GM23338 (cell line): ENCODE data around the gene STAT5B. TPM values are rescaled to one million over a fixed set of nuclear protein-coding genes. Genes with fewer than 3 reads are reported as not detected.

ENCODE experiments used
- ATAC-seq: fragments of 200-7000 bp; cut with Tn5 transposase; 3 replicates; pipeline ENCODE4 v1.9.1; 2020
- DNase-seq: peaks from one replicate; pipeline ENCODE4 v3.0.0-alpha.2; 2015; ENCODE audit warnings: low spot score
- H2AFZ ChIP-seq: fragments of 200-600 bp; sonication (generic); 2 replicates; pipeline ENCODE4 v1.8.0; 2016; ENCODE audit warnings: antibody characterized with exemption, mild to moderate bottlenecking, moderate library complexity
- H3F3A ChIP-seq: fragments of 200-600 bp; sonication (generic); replicated peaks from 2 replicates; pipeline ENCODE4 v1.8.0; 2017; ENCODE audit warnings: antibody characterized with exemption, mixed run types, low read depth
- H3K27ac ChIP-seq: fragments of 200-600 bp; sonication (generic); 2 replicates; pipeline ENCODE4 v1.6.1; 2016; ENCODE audit warnings: low read depth
- H3K27me3 ChIP-seq: fragments of 200-600 bp; sonication (generic); 2 replicates; pipeline ENCODE4 v1.8.0; 2016; ENCODE audit warnings: mild to moderate bottlenecking, mixed run types, moderate library complexity; ENCODE audit not compliant: insufficient read depth
- H3K36me3 ChIP-seq: fragments of 200-600 bp; sonication (generic); 2 replicates; pipeline ENCODE4 v1.8.0; 2016; ENCODE audit warnings: mild to moderate bottlenecking; ENCODE audit not compliant: insufficient read depth
- H3K4me1 ChIP-seq: fragments of 200-600 bp; sonication (generic); 2 replicates; pipeline ENCODE4 v1.8.0; 2016; ENCODE audit warnings: mild to moderate bottlenecking, moderate library complexity; ENCODE audit not compliant: insufficient read depth
- H3K4me2 ChIP-seq: fragments of 200-600 bp; sonication (generic); 2 replicates; pipeline ENCODE4 v1.7.1; 2017; ENCODE audit warnings: mixed run types
- H3K4me3 ChIP-seq: fragments of 200-600 bp; sonication (generic); 2 replicates; pipeline ENCODE4 v1.6.1; 2016; ENCODE audit warnings: mixed run types
- H3K79me2 ChIP-seq: fragments of 200-600 bp; sonication (generic); replicated peaks from 2 replicates; pipeline ENCODE4 v1.8.0; 2017; ENCODE audit warnings: mild to moderate bottlenecking; ENCODE audit not compliant: insufficient read depth
- H3K9me2 ChIP-seq: fragments of 200-600 bp; sonication (generic); 2 replicates; pipeline ENCODE4 v1.8.0; 2017; ENCODE audit not compliant: insufficient read depth
- H4K20me1 ChIP-seq: fragments of 200-600 bp; sonication (generic); replicated peaks from 2 replicates; pipeline ENCODE4 v1.8.0; 2017; ENCODE audit warnings: mild to moderate bottlenecking; ENCODE audit not compliant: insufficient read depth
- H3K27ac Mint-ChIP-seq: 2 replicates; pipeline ENCODE4 v1.8.0; 2020; ENCODE audit warnings: inconsistent platforms, mild to moderate bottlenecking, moderate library complexity, mixed read lengths
- H3K27me3 Mint-ChIP-seq: 3 replicates; pipeline ENCODE4 v1.8.0; 2022; ENCODE audit warnings: low read depth, mild to moderate bottlenecking, moderate library complexity, mixed read lengths, inconsistent platforms; ENCODE audit not compliant: insufficient read depth, poor library complexity
- H3K36me3 Mint-ChIP-seq: 3 replicates; pipeline ENCODE4 v1.8.0; 2021; ENCODE audit warnings: low read depth, mild to moderate bottlenecking, inconsistent platforms, moderate library complexity, mixed read lengths
- H3K4me1 Mint-ChIP-seq: 3 replicates; pipeline ENCODE4 v1.8.0; 2020; ENCODE audit warnings: mild to moderate bottlenecking, inconsistent platforms, mixed read lengths
- H3K4me3 Mint-ChIP-seq: 3 replicates; pipeline ENCODE4 v1.8.0; 2021; ENCODE audit warnings: moderate library complexity, mild to moderate bottlenecking, inconsistent platforms, mixed read lengths
- H3K9me3 Mint-ChIP-seq: 3 replicates; pipeline ENCODE4 v1.8.0; 2020; ENCODE audit warnings: moderate library complexity, mild to moderate bottlenecking, inconsistent platforms, mixed read lengths
- CREB1 ChIP-seq: fragments of 250-450 bp; sonication (Bioruptor Pico); IDR thresholded peaks from 2 replicates; pipeline ENCODE4 v1.5.0; 2020; ENCODE audit warnings: low read depth, mild to moderate bottlenecking, moderate library complexity
- CTCF ChIP-seq, 2 experiments: fragments of 200-600 bp in 1 of 2; sonication (generic) in 1 of 2; conservative IDR thresholded peaks; 2 replicates each; pipeline versions ENCODE4 v1.5.1 to v1.6.1; 2016 to 2017; ENCODE audit warnings: antibody characterized with exemption in 2 of 2, low read depth in 2 of 2, mild to moderate bottlenecking in 2 of 2, moderate library complexity in 1 of 2
- ETS1 ChIP-seq: IDR thresholded peaks from 2 replicates; pipeline ENCODE4 v1.6.1; 2016; ENCODE audit warnings: antibody characterized with exemption
- EZH2 ChIP-seq: fragments of 200-600 bp; sonication (generic); IDR thresholded peaks from one replicate; pipeline ENCODE4 v1.8.0; 2017; ENCODE audit warnings: antibody characterized with exemption, mild to moderate bottlenecking, low read depth; ENCODE audit not compliant: unreplicated experiment
- EZH2phosphoT487 ChIP-seq: fragments of 200-600 bp; sonication (generic); IDR thresholded peaks from one replicate; pipeline ENCODE4 v1.8.1; 2018; ENCODE audit warnings: antibody characterized with exemption; ENCODE audit not compliant: unreplicated experiment
- JUNB ChIP-seq: IDR thresholded peaks from one replicate; pipeline ENCODE4 v1.6.1; 2016; ENCODE audit warnings: antibody characterized with exemption; ENCODE audit not compliant: unreplicated experiment
- NANOG ChIP-seq: IDR thresholded peaks from 2 replicates; pipeline ENCODE4 v1.6.1; 2016; ENCODE audit warnings: antibody characterized with exemption, borderline replicate concordance
- POLR2AphosphoS5 ChIP-seq: IDR thresholded peaks from 2 replicates; pipeline ENCODE4 v1.6.1; 2016; ENCODE audit warnings: antibody characterized with exemption, low read depth
- REST ChIP-seq: IDR thresholded peaks from one replicate; pipeline ENCODE4 v1.6.1; 2018; ENCODE audit warnings: antibody characterized with exemption; ENCODE audit not compliant: unreplicated experiment
- STAT1 ChIP-seq: IDR thresholded peaks from one replicate; pipeline ENCODE4 v1.6.1; 2016; ENCODE audit warnings: antibody characterized with exemption; ENCODE audit not compliant: unreplicated experiment
- ZNF114 ChIP-seq: fragments of 250-450 bp; sonication (Bioruptor Pico); IDR thresholded peaks from 2 replicates; pipeline ENCODE4 v1.5.0; 2020; ENCODE audit warnings: mild to moderate bottlenecking, moderate library complexity
- ZNF331 ChIP-seq: fragments of 250-450 bp; sonication (Bioruptor Pico); IDR thresholded peaks from 2 replicates; pipeline ENCODE4 v1.5.0; 2020; ENCODE audit warnings: low read depth, mild to moderate bottlenecking, moderate library complexity
- ZNF462 ChIP-seq: fragments of 250-450 bp; sonication (Bioruptor Pico); IDR thresholded peaks from 2 replicates; pipeline ENCODE4 v1.5.0; 2020; ENCODE audit warnings: mild to moderate bottlenecking, moderate library complexity
- polyA plus RNA-seq: library from polyadenylated mRNA; unstranded; fragments of >200 nt; fragmentation: Nextera tagmentation; extraction: Ambion mirVana; gene quantifications from 2 replicates; pipeline ENCODE4 v1.2.1, GENCODE V29; 2016
- total RNA-seq: library from RNA; depleted of rRNA; stranded (reverse); fragments of >200 nt; shearing (Covaris generic); gene quantifications from 2 replicates; pipeline ENCODE4 v1.2.3, GENCODE V29; 2014

The STAT5B gene
- total and polyA plus RNA-seq, 2 experiments from 2014 or later = 13.9 to 60.5 TPM

GRCh38 chr17:42311240-42312034 is 35.2 kb upstream of the STAT5B start:
- Mint-ChIP-seq H3K4me1 (peaks cover 44% of the 10 kb centered on the region), H3K36me3 (peaks cover 9% of the 10 kb centered on the region), H3K9me3 (no peaks in the 10 kb centered on the region; the same call in 2 of the 3 replicates), H3K27ac (0 out of 2 replicates have a peak overlapping the region, but pooled peaks have one; percentile 41), H3K4me3 (peak overlapping the region; percentile 46), H3K27me3 (peaks cover 9% of the 10 kb centered on the region)
- H3K27ac ChIP-seq = peak overlapping the region; percentile 59; the same call in 1 of the 2 replicates
- H3F3A ChIP-seq = peaks cover 20% of the 10 kb centered on the region
- no peaks in the 10 kb centered on the region for H3K9me2 ChIP-seq
- no peak for TF ChIP-seq REST
- no peak for TF ChIP-seq ETS1
- no peak for TF ChIP-seq EZH2
- no peak for TF ChIP-seq JUNB
- no peak for TF ChIP-seq POLR2AphosphoS5
- TF ChIP-seq ZNF462 (CRISPR knock-in tag) = no peak
- TF ChIP-seq NANOG = no peak
- no peak for TF ChIP-seq CREB1 (CRISPR knock-in tag)
- no peak for TF ChIP-seq CTCF (conservative IDR thresholded peaks at IDR 0.05; ENCODE audit: low read depth in 2 of 2)
- no peak for TF ChIP-seq ZNF114
- TF ChIP-seq EZH2phosphoT487 = no peak
- no peak for TF ChIP-seq STAT1
- TF ChIP-seq ZNF331 (CRISPR knock-in tag) = no peak
- H3K79me2 ChIP-seq = no peaks in the 10 kb centered on the region
- peaks cover 23% of the 10 kb centered on the region for H3K4me1 ChIP-seq
- peak overlapping the region; percentile 56; the same call in 1 of the 2 replicates for H3K4me3 ChIP-seq
- ATAC-seq (peak; percentile 68), DNase-seq (peak; percentile 64)
- H3K36me3 ChIP-seq = peaks cover 8% of the 10 kb centered on the region; the same call in 1 of the 2 replicates
- peak overlapping the region; percentile 82; the same call in 1 of the 2 replicates for H3K4me2 ChIP-seq
- no peaks in the 10 kb centered on the region; the same call in 1 of the 2 replicates for H4K20me1 ChIP-seq
- no peaks in the 10 kb centered on the region for H3K27me3 ChIP-seq
- no peak overlapping the region for H2AFZ ChIP-seq
